Measurements from ENCODE around the gene MIEF2.
A peak's percentile ranks its signal among the peaks of the same experiment; 100 is the strongest.

MIEF2 gene

DNA sequence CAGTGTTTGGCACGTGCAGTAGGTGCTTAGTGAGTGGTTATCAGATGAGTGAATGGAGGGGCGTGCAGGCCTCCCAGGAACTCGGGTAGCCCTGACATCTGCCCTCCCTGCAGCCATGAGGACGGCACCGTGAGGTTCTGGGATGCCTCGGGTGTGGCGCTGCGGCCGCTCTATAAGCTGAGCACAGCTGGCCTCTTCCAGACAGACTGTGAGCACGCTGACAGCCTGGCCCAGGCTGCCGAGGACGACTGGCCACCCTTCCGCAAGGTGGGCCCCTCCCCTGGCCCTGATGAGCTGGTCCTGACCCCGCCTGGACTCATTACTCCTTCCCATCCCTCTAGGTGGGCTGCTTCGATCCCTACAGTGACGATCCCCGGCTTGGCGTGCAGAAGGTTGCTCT, 24.0 kb upstream of the MIEF2 start:
- no peak for DNase-seq

DNA sequence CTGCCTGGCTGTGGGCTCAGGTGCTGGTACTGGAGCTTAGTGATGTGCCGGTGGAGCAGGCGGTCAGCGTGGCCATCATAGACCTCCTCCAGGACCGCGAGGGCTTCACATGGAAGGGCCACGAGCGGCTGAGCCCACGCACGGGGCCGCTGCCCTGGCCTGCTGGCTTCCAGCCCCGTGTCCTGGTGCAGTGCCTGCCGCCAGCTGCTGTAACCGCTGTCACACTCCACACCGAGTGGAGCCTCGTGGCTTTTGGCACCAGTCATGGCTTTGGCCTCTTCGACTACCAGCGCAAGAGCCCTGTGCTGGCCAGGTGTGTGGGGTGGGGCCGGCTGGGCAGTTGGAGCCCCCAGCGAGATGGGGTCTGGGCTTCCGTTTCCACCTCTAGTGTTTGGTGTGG, 23.0 kb upstream of the MIEF2 start:
- DNase-seq = no peak

DNA sequence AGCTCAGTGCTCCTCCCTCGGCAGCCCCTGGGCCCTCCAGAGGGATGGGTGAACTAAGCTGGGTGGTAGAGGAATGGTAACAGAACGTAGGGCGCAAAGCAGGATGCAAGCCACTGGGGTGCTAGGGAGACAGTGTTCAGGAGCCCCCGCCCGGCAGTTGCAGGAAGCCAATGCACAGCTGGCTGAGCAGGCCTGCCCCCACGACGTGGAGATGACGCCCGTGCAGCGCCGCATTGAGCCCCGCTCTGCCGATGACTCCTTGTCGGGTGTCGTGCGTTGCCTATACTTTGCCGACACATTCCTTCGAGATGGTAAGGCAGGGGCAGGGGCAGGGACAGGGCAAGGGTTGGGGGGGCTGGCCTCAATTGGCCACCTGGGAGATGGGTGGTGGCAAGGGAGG, 22.2 kb upstream of the MIEF2 start:
- DNase-seq = no peak

DNA sequence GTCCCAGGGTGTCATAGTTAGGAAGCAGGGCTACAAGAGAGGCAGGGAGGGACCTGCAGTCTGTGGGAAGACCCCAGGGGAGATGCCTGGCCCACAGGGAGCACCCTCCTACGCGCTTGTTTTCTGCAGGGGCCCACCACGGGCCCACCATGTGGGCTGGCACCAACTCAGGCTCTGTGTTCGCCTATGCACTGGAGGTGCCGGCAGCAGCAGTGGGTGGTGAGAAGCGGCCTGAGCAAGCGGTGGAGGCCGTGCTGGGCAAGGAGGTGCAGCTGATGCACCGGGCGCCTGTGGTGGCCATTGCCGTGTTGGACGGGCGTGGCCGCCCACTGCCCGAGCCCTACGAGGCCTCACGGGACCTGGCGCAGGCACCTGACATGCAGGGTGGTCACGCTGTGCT, 20.0 kb upstream of the MIEF2 start:
- DNase-seq = no peak

DNA sequence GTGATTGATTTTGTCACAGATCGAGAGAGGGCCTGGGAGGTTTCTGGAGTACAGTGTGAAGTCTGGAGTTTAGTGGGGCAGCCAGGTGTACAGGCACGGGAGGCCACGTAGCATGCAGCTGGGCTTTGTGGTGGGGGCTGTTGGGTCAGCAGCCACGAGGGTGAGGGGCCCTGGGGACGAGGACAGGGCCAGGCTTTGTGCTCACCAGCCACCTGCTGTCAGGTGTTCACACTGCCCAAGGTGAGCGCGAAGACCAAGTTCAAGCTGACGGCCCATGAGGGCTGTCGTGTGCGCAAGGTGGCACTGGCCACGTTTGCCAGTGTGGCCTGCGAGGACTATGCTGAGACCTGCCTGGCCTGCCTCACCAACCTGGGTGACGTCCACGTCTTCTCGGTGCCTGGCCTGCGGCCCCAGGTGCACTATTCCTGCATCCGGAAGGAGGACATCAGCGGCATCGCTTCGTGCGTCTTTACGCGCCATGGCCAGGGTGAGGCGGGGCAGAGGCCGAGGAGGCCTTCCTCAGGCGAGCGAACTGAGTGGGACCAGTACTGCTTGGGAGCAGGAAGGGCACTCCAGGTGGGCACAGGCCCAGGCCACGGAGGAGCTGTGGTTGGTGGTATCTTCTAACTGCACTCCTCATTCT, 19.1 kb upstream of the MIEF2 start:
- no peak for DNase-seq

DNA sequence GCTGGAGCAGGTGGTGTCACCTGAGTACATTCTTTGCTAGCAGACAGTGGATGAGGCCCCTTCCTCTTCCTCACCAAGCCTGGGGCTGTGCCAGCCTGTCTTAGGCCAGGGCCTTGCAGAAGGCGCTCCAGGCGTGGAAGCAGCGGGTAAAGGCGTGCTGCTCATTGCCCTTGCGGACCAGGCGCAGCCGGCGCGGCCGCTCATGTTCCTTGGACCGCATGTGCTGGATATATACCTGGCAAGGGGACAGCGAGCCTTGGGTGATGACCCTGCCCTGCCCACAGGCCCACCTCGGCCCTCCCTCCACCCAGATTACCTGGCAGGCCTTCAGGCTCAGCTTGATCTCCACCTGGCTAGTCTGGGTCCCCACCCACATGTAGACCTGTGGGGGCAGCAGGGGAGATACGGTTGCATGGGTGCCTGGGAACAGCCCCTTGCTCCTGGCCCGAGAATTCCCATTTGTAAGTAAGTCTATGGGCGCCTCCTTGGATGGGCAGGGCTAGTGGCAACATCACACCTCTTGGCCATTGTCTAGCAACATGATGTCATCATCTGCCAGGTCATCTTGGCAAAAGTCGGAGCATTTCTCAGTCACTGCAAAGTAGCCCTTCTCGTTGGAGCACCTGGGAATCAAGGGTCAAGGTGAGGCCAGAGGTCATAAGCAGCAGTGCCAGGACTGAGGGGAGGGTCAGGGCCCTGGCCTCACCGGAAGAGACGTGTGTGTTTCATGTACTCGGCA, 15.3 kb upstream of the MIEF2 start:
- DNase-seq = no peak

DNA sequence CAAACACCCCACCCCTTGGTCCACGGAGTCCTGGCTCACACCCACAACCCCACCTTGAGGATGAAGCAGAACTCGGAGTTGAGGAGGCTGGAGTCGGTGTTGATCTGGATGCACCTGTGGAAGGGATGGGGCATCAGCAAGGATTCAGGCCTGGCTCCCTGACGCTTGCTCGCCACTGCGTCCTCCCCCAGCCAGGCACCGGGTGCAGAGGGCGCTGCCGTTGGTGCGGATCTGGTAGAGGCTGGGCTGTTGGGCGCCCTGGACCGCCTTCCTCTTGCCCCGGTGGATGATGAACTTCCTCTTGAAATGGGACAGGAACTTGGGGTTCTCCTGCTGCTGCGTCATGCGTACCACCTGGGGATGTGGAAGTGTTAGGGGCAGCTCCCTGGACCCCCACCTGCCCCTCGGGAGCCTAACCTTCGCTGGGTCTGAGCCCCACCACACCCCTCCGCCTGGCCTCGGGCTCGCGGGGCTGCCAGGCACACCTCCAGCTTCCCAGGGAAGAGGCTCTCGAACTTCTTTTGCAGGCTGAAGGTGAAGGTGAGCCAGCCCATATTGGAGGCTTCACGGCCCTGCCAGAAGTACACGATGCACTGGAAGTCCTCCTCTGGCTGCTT, 14.2 kb upstream of the MIEF2 start:
- DNase-seq = no peak

DNA sequence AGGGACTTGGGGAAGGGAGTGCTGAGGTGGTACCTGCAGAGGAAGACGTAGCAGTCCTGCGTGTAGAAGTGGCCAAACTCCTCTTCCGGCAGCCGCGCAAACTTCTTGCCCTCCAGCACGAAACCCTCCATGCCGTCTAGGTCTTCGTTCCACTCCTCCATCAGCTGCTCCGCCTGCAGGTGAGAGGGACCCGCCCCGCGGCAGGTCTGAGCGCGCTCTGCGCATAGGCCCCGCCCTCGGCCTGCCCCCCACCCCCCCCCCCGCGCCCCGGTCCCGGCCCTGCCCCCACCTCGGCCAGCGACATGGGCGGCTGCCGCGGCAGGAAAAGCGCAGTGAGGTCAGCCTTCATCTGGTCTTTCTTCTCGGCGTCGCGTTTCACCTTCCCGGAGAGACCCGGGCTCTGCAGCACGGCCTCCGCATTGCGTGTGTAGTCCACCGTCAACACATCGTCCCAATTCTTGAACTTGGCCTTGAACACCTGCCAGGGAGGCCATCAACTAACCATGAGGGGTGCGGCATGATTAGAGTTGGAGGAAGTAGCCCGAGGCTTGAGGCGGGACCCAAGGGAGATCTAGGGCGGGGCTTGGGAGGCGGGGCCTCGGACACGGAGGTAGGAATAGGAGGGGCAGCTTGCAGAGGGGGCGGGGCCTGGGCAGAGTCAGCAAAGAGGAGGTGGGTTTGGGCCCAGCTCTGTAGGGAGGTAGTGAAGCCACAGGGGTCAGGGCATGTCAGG, 13.4 kb upstream of the MIEF2 start:
- DNase-seq = peak; percentile 93

DNA sequence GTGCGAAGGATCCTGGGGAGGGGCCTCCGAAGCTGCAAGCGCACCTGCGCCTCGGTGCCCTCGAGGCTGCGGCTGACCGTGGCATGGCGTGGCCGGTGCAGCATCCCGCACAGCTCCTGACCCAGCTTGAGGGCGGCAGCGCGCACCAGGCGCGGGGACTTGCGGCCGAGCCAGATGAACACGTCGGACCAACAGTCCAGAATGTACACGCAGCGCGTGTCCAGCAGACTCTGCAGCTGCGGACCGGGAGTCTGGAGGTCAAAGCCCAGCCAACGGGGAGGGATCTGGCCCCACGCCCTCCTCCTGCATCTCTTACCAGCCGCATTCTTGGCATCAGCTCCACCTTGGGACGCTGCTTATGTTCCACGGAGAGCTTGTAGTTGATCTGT, 12.9 kb upstream of the MIEF2 start:
- DNase-seq = peak; percentile 60

DNA sequence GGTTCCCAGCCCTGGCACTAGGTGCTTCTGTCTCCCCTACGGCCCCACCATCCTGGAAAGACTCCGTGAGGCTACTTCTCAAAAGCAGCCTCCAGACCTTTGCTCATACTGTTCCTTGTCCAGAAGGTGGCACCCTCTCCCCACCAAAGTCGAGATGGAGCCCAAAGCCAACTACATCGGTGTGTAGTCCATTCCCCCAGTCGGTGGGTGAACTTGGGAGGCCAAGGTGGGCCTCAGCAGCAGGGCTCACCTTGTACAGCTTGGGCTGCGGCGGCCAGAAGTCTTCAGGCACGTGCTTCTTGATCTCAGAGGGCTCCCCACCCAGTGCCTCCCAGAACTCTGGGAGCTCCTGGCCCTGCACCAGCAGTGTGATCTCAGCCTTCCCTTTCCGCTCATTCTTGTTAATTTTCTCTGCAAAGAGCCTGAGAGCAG, 12.1 kb upstream of the MIEF2 start:
- DNase-seq = peak; percentile 58

DNA sequence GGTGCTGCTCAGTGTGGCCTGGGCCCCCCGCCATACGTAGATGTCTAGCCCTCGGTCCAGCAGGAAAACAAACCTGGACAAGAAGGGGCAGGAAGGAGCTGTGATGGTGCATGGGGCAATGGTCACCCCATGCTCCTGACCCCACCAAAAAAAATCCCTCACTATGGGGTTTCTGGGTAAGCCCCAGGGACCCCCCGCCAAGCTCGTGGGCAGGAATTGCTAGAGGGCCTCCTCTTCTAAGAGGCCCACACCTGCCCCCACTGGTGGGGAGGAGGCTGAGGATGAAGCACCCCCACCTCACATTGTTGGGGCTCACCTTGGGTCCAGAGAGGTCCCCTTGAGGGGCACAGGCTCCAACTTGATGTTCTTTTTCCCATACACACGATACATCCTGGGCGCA, 11.7 kb upstream of the MIEF2 start:
- DNase-seq = no peak

DNA sequence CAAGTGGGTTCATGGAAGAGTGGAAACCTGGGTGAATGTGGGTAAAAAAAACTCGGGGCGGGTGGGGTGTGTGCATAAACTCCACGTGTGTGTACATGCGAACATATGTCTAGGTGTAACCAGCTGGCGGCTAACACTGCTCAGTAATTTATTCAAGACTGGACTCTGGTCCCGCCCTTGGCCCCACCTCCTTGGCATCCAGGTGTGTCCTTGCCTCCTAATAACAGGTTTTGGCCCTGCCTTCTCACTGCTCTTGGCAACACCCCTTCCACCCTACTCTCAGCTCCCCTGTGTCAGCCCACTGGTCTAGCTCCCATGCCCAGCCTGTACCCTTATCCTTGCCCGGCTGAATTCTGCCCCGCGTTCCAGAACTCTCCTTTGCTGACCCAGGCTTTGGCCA, 10.2 kb upstream of the MIEF2 start:
- no peak for DNase-seq

DNA sequence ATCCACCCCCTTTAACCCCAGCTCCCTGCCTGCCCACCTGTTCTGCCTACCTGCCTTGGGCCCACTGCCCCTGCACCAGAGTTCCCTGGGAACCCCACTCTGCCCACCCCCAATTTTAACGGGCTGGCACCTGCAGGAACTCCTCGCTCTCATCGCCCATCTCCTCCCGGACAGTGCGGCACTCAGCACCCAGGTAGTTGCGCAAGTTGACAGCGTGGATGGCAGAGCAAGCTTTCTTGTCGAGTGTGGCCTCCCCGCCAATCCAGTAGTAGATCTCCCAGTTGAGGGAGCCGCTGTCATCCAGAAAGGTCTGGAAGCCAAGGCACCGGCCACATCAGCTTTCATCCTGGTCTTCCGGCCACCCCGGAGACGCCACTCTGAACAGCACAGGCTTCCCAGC, 9.8 kb upstream of the MIEF2 start:
- no peak for DNase-seq

DNA sequence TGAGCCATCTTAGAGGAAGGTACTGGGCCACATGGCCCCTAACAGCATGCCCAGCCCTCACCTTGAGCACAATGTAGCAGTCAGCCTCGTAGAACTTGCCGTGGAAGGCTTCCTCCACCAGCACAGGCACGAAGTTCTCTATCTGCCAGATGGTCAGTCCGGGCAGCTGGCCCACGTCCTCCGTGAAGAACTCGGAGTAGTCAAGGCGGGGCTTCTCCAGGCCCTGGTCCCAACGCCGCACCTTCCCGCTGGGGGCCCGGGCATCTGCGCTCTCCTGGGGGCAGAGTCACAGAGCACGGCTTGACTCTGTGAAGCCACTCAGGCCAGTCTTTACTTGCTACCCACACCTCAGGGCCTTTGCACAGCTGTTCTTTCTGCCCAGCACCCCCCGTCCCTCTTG, 9.3 kb upstream of the MIEF2 start:
- no peak for DNase-seq

DNA sequence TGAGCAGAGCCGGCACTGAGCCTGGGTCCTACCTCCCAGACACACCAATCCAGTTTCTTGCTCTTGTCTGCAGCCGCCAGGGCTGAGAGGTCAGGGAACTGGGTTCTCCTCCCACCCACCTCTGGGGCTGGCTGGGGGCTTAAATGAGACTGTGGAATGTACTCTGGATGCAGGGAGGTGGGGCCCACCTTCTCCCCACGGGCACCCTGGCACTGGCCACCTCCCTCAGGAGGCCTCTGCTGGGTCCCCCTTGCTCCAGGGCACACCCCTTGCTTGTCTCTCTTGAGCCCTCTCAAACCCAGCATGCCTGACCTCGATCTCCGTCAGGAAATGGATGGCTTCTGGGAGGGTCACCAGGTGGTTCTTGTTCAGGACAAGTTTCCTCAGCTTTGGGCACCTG, 8.3 kb upstream of the MIEF2 start:
- no peak for DNase-seq

DNA sequence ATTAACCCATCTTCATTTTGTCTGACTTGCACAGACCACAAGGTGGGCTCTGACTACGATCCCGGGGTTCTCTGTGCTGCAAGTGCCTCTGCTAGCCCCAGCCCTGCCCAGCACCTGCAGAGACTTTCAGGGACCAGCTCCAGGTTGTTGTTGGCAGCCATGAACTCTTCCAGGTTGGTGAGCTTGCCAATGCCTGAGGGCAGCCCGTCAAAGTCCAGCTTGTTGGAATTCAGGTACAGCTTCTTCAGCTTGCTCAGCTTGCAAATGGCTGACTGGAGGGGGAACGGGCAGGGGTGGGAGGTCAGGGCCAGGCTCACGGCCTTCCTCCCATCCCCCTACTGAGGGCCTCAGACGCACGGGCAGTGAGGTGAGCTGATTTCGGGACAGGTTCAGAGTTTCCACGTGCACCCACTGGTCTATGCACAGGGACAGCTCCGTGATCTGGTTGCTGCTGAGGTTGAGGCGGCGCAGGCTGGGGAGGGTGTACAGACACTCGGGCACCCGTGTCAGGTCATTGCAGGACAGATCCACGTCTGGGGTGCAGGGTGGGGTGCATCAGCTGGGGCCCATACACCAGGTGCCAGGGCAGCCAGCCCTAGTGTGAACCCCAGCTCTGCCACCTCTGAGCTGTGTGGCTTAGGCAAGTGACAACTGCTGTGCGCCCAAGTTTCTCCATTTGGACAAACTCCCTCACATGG, 7.1 kb upstream of the MIEF2 start:
- no peak for DNase-seq

DNA sequence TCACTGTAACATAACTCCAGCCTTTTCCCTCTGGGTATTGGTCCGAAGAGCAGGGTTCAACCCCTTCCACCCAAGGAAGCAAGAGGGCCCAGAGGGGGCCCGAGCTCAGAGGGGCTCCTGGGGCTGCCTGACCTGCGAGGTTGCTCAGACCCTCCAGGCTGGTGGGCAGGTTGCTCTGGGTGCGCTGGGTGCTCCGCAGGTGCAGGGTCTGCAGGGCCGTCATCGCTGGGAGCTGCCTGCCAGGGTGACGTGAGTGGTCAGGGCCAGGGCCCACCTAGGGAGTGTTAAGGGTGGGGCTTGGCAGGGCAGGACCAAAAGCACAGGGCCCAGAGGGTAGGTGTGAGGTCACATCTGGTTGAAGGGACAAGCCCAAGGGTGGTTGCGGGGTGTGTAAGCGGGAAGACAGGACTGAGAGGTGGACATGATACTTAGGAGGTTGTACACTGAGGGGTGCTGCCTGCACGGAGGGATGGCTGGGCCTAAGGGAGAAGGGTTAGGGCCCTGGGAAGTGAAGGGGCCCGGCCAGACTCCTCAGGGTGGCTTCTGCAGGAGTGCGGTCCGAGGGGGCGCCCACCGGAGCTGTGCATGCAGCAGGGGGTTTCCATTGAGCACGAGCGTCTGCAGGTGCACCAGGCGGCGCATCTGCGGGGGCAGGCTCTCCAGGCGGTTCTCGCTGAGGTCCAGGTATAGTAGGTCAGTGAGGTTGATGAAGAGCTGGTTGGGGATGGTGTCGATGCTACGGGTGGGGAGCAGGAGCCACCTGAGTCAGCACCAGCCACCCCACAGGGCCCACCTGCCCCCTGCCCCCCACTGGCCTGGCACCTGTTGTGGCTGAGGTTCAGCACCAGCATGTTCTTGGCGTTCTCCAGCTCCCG, 6.3 kb upstream of the MIEF2 start:
- no peak for DNase-seq

DNA sequence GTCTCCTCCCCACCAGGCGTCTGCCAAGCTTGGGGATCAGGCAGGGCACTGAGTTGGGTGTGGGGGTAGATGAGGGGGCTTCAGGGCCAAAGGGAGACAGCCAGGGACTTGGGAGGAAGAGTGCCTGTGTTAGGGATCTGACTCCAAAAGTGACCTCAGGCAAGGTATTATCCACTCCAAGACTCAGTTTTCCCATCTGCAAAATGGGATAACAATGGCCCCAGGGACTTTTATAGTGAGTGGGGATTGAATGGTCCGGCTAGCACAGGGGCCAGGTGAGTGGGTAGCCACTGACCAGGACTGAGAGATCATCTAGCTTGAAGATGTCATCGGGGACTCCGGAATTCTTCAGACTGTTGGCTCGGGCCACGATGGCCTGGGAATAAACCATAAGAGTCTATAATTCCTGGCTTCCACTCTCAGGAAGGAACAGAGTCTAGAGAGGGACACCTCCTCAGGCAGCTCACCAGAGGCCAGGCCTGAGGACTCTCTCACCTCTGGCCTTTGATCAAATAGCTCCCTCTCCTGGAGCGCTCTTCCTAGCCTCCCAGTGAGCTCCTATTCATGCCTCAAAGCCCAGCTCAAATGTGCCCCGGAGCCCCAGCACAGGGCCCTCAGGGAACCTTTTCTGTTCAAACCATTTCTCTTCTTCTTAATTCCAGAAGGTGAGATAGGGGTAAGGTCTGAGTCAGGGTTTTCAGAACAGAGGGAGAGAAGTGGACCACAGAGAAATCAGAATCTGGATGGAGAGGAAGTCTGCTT, 5.4 kb upstream of the MIEF2 start:
- DNase-seq = no peak

DNA sequence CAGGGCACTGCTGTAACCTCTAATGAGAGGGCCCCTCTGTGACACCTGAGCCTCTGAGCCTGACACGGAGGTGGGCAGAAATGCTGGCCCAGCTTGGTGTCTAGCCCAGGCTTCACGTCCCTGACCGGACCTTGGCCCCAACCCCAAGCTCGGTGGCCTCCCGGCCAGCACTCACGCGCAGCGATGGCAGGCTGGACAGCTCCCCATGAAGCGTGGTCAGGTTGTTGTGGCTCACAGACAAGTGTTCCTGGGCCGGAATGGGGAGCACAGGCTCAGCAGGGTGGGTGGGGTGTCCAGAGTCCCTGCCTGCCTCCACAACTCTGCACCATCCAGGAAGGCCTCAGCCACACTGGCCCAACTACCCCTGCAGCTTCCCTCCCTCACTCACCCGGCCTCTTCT, 4.1 kb upstream of the MIEF2 start:
- DNase-seq = no peak

DNA sequence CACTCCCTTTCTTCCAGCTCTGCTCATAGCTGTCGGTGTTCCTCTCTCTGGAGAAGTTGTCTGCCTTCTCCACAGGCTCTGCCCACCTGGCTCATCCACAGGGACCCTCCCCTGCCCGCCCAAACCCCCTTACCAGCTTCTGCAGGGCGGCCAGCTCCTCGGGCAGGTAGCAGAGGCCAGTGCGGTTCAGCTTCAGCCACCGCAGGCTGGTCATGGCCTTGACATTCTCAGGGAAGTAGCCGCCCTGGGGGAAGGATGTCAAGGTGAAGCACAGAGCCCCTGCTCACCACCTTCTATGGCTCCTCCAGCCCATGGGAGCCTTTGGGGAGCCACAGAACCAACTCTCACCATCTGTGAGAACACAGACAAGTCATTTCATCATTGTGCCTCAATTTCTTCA, 3.7 kb upstream of the MIEF2 start:
- DNase-seq = no peak

DNA sequence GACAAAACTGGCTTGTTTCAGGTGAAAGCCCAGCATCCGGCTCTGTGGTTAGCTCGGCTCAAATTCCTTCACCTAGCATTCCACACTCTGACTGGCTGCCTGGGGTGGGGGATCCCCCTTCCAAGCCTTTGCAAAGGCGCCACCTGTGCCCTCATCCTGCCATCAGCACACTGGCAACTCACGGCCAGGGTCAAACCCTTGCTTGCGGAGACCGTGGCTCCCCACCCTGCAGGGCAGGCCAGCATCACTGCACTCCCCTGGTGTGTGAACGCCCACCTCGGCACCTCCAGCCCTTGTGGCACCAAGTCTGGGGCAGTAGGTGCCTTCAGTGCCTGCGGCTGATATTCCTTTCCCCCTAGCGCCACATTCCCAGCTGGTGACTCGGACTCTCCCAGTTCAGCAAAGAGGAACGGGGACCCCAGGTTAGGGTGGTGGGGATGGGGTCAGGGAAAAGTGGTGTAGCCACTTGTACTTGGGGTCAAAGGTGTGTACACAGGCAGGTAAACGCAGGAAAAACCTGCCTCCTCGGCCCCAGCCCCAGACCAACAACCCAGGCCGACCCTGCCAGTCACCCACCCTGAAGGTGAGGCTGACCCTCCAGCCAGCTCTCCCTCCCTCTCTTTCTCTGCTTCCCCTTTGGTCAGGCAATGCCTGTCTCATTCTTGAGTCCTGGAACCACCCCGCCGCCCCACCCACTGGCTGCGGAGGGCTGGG, 3.0 kb upstream of the MIEF2 start:
- DNase-seq = peak; percentile 67
